BJ (cell line): Measurements from ENCODE around the gene CKB. TPM values are rescaled to one million over a fixed set of nuclear protein-coding genes. Genes with fewer than 3 reads are reported as not detected.

Source experiments
- CTCF ChIA-PET: fragments of 350-600 bp; formaldehyde crosslinking; extraction: SDS; loops from one replicate; lab custom pipeline; 2021; ENCODE audit warnings: antibody characterized with exemption, inconsistent platforms; lab: Yijun Ruan, JAX
- POLR2A ChIA-PET: fragments of 300-600 bp; sonication (Branson Sonifier 250); formaldehyde crosslinking; extraction: SDS; loops from one replicate; lab custom pipeline; 2021; ENCODE audit warnings: antibody characterized with exemption; lab: Charles Lee
- DNase-seq: peaks from one replicate; pipeline ENCODE4 v3.0.0-alpha.2; 2011; ENCODE audit warnings: low read depth
- H3K27me3 ChIP-seq: 2 replicates; pipeline ENCODE4 v1.6.0; 2011; ENCODE audit warnings: low read length; ENCODE audit not compliant: control insufficient read depth, insufficient read depth
- H3K36me3 ChIP-seq: 2 replicates; pipeline ENCODE4 v1.5.1; 2011; ENCODE audit warnings: low read length; ENCODE audit not compliant: control insufficient read depth, insufficient read depth
- H3K4me3 ChIP-seq: 2 replicates; pipeline ENCODE4 v1.5.1; 2011; ENCODE audit warnings: low read depth, mild to moderate bottlenecking, control low read depth, low read length
- CTCF ChIP-seq: IDR thresholded peaks from 2 replicates; pipeline ENCODE4 v1.5.1; 2011; ENCODE audit warnings: low read depth, mild to moderate bottlenecking, control low read depth, inconsistent platforms, low read length, moderate library complexity; ENCODE audit not compliant: insufficient read depth
- polyA plus RNA-seq: library from polyadenylated mRNA; depleted of rRNA; stranded (reverse); fragments of >200 nt; gene quantifications from 2 replicates; pipeline ENCODE4 v1.2.3, GENCODE V29; 2011

CKB gene
- polyA plus RNA-seq, 1 experiment = 74.7 TPM

GRCh38 chr14:103552846-103553210 is 30.2 kb upstream of the CKB start:
- no peak for TF ChIP-seq CTCF
- no peak for DNase-seq
- H3K27me3 ChIP-seq = no peaks in the 10 kb centered on the region
- ChIA-PET CTCF (interaction anchor here (1.0 to 15.2 kb wide), 4 partner anchors 10 to 162 kb away, joined by 3 to 228 read pairs (median 10); partner anchors contain the start of gene CKB), POLR2A (no interaction called here)
- no peak overlapping the region for H3K4me3 ChIP-seq
- no peaks in the 10 kb centered on the region for H3K36me3 ChIP-seq

GRCh38 chr14:103552011-103552845 is 29.6 kb upstream of the CKB start:
- no peak for TF ChIP-seq CTCF
- Histone ChIP-seq H3K36me3 (no peaks in the 10 kb centered on the region), H3K4me3 (no peak overlapping the region), H3K27me3 (no peaks in the 10 kb centered on the region)
- ChIA-PET POLR2A (interaction anchor here (0.6 kb wide), 1 partner anchor 46 kb away, joined by 3 read pairs; no protein-coding TSS in a partner anchor), CTCF (interaction anchor here (1.6 to 15.2 kb wide), 3 partner anchors 10 to 33 kb away, joined by 6 to 228 read pairs (median 14); partner anchors contain the start of gene CKB)
- no peak for DNase-seq

- ChIA-PET CTCF (interaction anchor here (0.6 to 15.2 kb wide), 5 partner anchors 9 to 475 kb away, joined by 4 to 228 read pairs (median 6); partner anchors contain the start of gene CKB), POLR2A (interaction anchor here (0.6 kb wide), 1 partner anchor 45 kb away, joined by 3 read pairs; no protein-coding TSS in a partner anchor)
- DNase-seq = no peak
- no peak for TF ChIP-seq CTCF
- Histone ChIP-seq H3K36me3 (no peaks in the 10 kb centered on the region), H3K4me3 (no peak overlapping the region), H3K27me3 (no peaks in the 10 kb centered on the region)
Observed at GRCh38 chr14:103551338-103551762, 28.7 kb upstream of the CKB start.

GRCh38 chr14:103550451-103551337 is 28.1 kb upstream of the CKB start:
- ChIA-PET POLR2A (no interaction called here), CTCF (interaction anchor here (0.6 to 15.2 kb wide), 4 partner anchors 8 to 475 kb away, joined by 4 to 228 read pairs (median 9); partner anchors contain the start of gene CKB)
- no peak for DNase-seq
- Histone ChIP-seq H3K27me3 (no peaks in the 10 kb centered on the region), H3K36me3 (no peaks in the 10 kb centered on the region), H3K4me3 (no peak overlapping the region)
- TF ChIP-seq CTCF = no peak
